IMR-90 (cell line): ENCODE measurements around the gene TNFRSF18. TPM values are rescaled to one million over a fixed set of nuclear protein-coding genes. Genes with fewer than 3 reads are reported as not detected.

Source experiments
- ATAC-seq: fragments of 200-7000 bp; cut with Tn5 transposase; 2 replicates; pipeline ENCODE4 v1.9.1; 2020; ENCODE audit warnings: low read depth, mild to moderate bottlenecking, moderate library complexity
- BruUV-seq: library from RNA; stranded (reverse); fragments of 400-500 nt; replicated peaks from 2 replicates; lab custom pipeline; 2021; lab: Mats Ljungman, UMichigan
- CTCF ChIA-PET: fragments of 300-600 bp; formaldehyde crosslinking; extraction: SDS; loops from one replicate; lab custom pipeline; 2021; ENCODE audit warnings: antibody characterized with exemption; lab: Yijun Ruan, JAX
- POLR2A ChIA-PET: fragments of 300-600 bp; sonication (Branson Sonifier 250); formaldehyde crosslinking; loops from one replicate; lab custom pipeline; 2022; ENCODE audit warnings: antibody characterized with exemption; ENCODE audit not compliant: unreplicated experiment; lab: Charles Lee
- DNase-seq: peaks from one replicate; pipeline ENCODE4 v3.0.0; 2013
- H2AFZ ChIP-seq: replicated peaks from 2 replicates; pipeline ENCODE3; 2013; ENCODE audit warnings: low read length, mild to moderate bottlenecking; ENCODE audit not compliant: poor library complexity
- H2AK5ac ChIP-seq: 2 replicates; pipeline ENCODE4 v1.6.1; 2013; ENCODE audit warnings: low read depth, low read length, inconsistent platforms
- H2AK9ac ChIP-seq: replicated peaks from 2 replicates; pipeline ENCODE3; 2013; ENCODE audit warnings: mild to moderate bottlenecking, low read depth, low read length, moderate library complexity; ENCODE audit not compliant: poor library complexity
- H2BK120ac ChIP-seq: 2 replicates; pipeline ENCODE4 v1.6.1; 2013; ENCODE audit warnings: low read depth, low read length, inconsistent platforms
- H2BK15ac ChIP-seq: 3 replicates; pipeline ENCODE4 v1.6.1; 2013; ENCODE audit warnings: low read depth, low read length, inconsistent platforms
- H2BK20ac ChIP-seq: 2 replicates; pipeline ENCODE4 v1.6.1; 2013; ENCODE audit warnings: low read depth, mild to moderate bottlenecking, inconsistent platforms, low read length, moderate library complexity
- H2BK5ac ChIP-seq: 2 replicates; pipeline ENCODE4 v1.6.1; 2013; ENCODE audit warnings: mild to moderate bottlenecking, low read depth, low read length, inconsistent platforms; ENCODE audit not compliant: poor library complexity, severe bottlenecking
- H3K14ac ChIP-seq: replicated peaks from 2 replicates; pipeline ENCODE4 v1.6.1; 2013; ENCODE audit warnings: low read depth, low read length, inconsistent platforms
- H3K18ac ChIP-seq: 2 replicates; pipeline ENCODE4 v1.6.1; 2013; ENCODE audit warnings: low read depth, low read length, control low read depth
- H3K23ac ChIP-seq: 2 replicates; pipeline ENCODE4 v1.6.1; 2013; ENCODE audit warnings: low read depth, low read length, inconsistent platforms
- H3K27ac ChIP-seq: 2 replicates; pipeline ENCODE4 v1.5.1; 2013; ENCODE audit warnings: mild to moderate bottlenecking, control low read depth, low read length; ENCODE audit not compliant: insufficient read depth
- H3K27me3 ChIP-seq: 2 replicates; pipeline ENCODE4 v1.6.1; 2013; ENCODE audit warnings: low read length; ENCODE audit not compliant: control insufficient read depth, insufficient read depth
- H3K36me3 ChIP-seq: 2 replicates; pipeline ENCODE4 v1.6.1; 2013; ENCODE audit warnings: low read length, mixed read lengths; ENCODE audit not compliant: control insufficient read depth, insufficient read depth
- H3K4ac ChIP-seq: 2 replicates; pipeline ENCODE4 v1.6.1; 2013; ENCODE audit warnings: low read depth, low read length, inconsistent platforms
- H3K4me1 ChIP-seq: 2 replicates; pipeline ENCODE4 v1.6.1; 2013; ENCODE audit warnings: low read length, mixed read lengths; ENCODE audit not compliant: control insufficient read depth, insufficient read depth
- H3K4me2 ChIP-seq: 2 replicates; pipeline ENCODE4 v1.6.1; 2013; ENCODE audit warnings: low read depth, mild to moderate bottlenecking, control low read depth, low read length, moderate library complexity
- H3K4me3 ChIP-seq: 2 replicates; pipeline ENCODE4 v1.5.1; 2013; ENCODE audit warnings: low read depth, mild to moderate bottlenecking, control low read depth, low read length, moderate library complexity; ENCODE audit not compliant: insufficient read depth
- H3K56ac ChIP-seq: 2 replicates; pipeline ENCODE4 v1.6.1; 2013; ENCODE audit warnings: low read length, inconsistent platforms; ENCODE audit not compliant: insufficient read depth; ENCODE audit errors: extremely low read depth
- H3K79me1 ChIP-seq, 2 experiments: 2 replicates each; pipeline ENCODE4 v1.6.1; 2013; ENCODE audit warnings: low read length in 2 of 2, inconsistent platforms in 1 of 2, low read depth in 1 of 2
- H3K9ac ChIP-seq: 2 replicates; pipeline ENCODE4 v1.6.1; 2013; ENCODE audit warnings: low read depth, low read length, control low read depth
- H3K9me1 ChIP-seq: 2 replicates; pipeline ENCODE4 v1.6.1; 2013; ENCODE audit warnings: low read length, inconsistent platforms; ENCODE audit not compliant: insufficient read depth
- H3K9me3 ChIP-seq: 2 replicates; pipeline ENCODE4 v1.6.1; 2013; ENCODE audit warnings: low read length; ENCODE audit not compliant: control insufficient read depth, insufficient read depth
- H4K20me1 ChIP-seq: 2 replicates; pipeline ENCODE4 v1.6.1; 2013; ENCODE audit warnings: low read length, inconsistent platforms; ENCODE audit not compliant: insufficient read depth
- H4K5ac ChIP-seq: 2 replicates; pipeline ENCODE4 v1.6.1; 2013; ENCODE audit warnings: mild to moderate bottlenecking, low read depth, low read length, control low read depth
- H4K8ac ChIP-seq, 2 experiments: 2 replicates each; pipeline ENCODE4 v1.6.1; 2013; ENCODE audit warnings: low read depth in 2 of 2, low read length in 2 of 2, control low read depth in 1 of 2, inconsistent platforms in 1 of 2
- H4K91ac ChIP-seq: 2 replicates; pipeline ENCODE4 v1.6.1; 2013; ENCODE audit warnings: low read depth, low read length, inconsistent platforms; ENCODE audit not compliant: insufficient read depth
- BHLHE40 ChIP-seq: fragments of 150-350 bp; IDR thresholded peaks from 2 replicates; pipeline ENCODE4 v1.6.1; 2016; ENCODE audit warnings: mild to moderate bottlenecking, low read depth, low read length
- CHD1 ChIP-seq: IDR thresholded peaks from 2 replicates; pipeline ENCODE4 v1.6.1; 2012; ENCODE audit warnings: low read depth, low read length, improper control_type of control experiment
- MAFK ChIP-seq: IDR thresholded peaks from 2 replicates; pipeline ENCODE4 v1.6.1; 2012; ENCODE audit warnings: low read depth, low read length, improper control_type of control experiment
- RAD21 ChIP-seq: IDR thresholded peaks from 2 replicates; pipeline ENCODE4 v1.6.1; 2012; ENCODE audit warnings: low read length, improper control_type of control experiment
- RFX5 ChIP-seq: IDR thresholded peaks from 2 replicates; pipeline ENCODE4 v1.8.0; 2012; ENCODE audit warnings: low read depth, mild to moderate bottlenecking, low read length, moderate library complexity
- SMC3 ChIP-seq: fragments of 150-350 bp; IDR thresholded peaks from 2 replicates; pipeline ENCODE4 v1.6.1; 2016; ENCODE audit warnings: low read depth, mild to moderate bottlenecking, antibody characterized with exemption, low read length, moderate library complexity
- WGBS, 2 experiments: methylation state at CpG; one replicate each; pipeline versions ENCODE4 v1.1.5 to v1.1.7; 2013; ENCODE audit warnings: missing lambda C conversion rate in 2 of 2; ENCODE audit not compliant: insufficient read length in 1 of 2; ENCODE audit errors: extremely low coverage in 2 of 2; 5-methylcytosine and 5-hydroxymethylcytosine counted together
- dilution Hi-C: fragments of 300-500 bp; cut with HindIII; formaldehyde crosslinking; loops from one replicate; pipeline ENCODE4 v1.14.3; 2018; ENCODE audit warnings: low sequenced_read_pairs; ENCODE audit not compliant: unreplicated experiment
- in situ Hi-C: fragments of 300-500 bp; cut with MboI; formaldehyde crosslinking; loops from 3 replicates; pipeline ENCODE4 v1.14.3; 2019; ENCODE audit warnings: low sequenced_read_pairs, inconsistent platforms, mixed read lengths
- intact Hi-C: fragments of 100-400 bp; cut with micrococcal nuclease; formaldehyde crosslinking; loops from 2 replicates; pipeline ENCODE4 v1.10.0; 2022
- polyA plus RNA-seq, 3 experiments: library from polyadenylated mRNA; depleted of rRNA; stranded (reverse); fragments of >200 nt; gene quantifications; 2 replicates each; pipeline ENCODE4 v1.2.3, GENCODE V29; 2012; ENCODE audit warnings: low replicate concordance in 1 of 3
- total RNA-seq: library from RNA; depleted of rRNA; stranded (reverse); fragments of >200 nt; gene quantifications from 2 replicates; pipeline ENCODE4 v1.2.3, GENCODE V29; 2012

The TNFRSF18 gene
- total and polyA plus RNA-seq, 2 of the 4 experiments (the other 2 are of a cell fraction) = 0.18 to 1.0 TPM

GRCh38 chr1:1204425-1204920, 1.9 kb downstream of the TNFRSF18 start:
- no peak overlapping the region for H3K4ac ChIP-seq
- H2AK5ac ChIP-seq = no peak overlapping the region
- no peak overlapping the region for H2BK5ac ChIP-seq
- no peaks in the 10 kb centered on the region for H3K36me3 ChIP-seq
- no peaks in the 10 kb centered on the region for H3K79me1 ChIP-seq
- BruUV-seq = no TSS peak
- H3K27ac ChIP-seq = no peak overlapping the region
- H4K8ac ChIP-seq = no peak overlapping the region
- DNase-seq = no peak
- no peaks in the 10 kb centered on the region; the same call in 1 of the 2 replicates for H3K27me3 ChIP-seq
- no peak overlapping the region for H2BK20ac ChIP-seq
- no peak for ATAC-seq
- H3K23ac ChIP-seq = no peak overlapping the region
- in situ Hi-C loops (no loop called here), dilution Hi-C loops (no loop called here), intact Hi-C loops (no loop called here)
- WGBS, 2 experiments = no CpG with 5 or more reads among the region's 8 CpGs
- H3K4me2 ChIP-seq = no peak overlapping the region
- POLR2A ChIA-PET = no interaction called here
- no peak overlapping the region for H2BK15ac ChIP-seq
- H4K91ac ChIP-seq = no peak overlapping the region
- H3K4me3 ChIP-seq = no peak overlapping the region
- no peak overlapping the region for H2AK9ac ChIP-seq
- peaks cover 12% of the 10 kb centered on the region for H3K4me1 ChIP-seq
- H3K9me3 ChIP-seq = no peaks in the 10 kb centered on the region
- H3K9me1 ChIP-seq = no peaks in the 10 kb centered on the region
- no peak overlapping the region for H2BK120ac ChIP-seq
- no peak for TF ChIP-seq SMC3
- TF ChIP-seq RAD21 = no peak
- no peak for TF ChIP-seq MAFK
- TF ChIP-seq BHLHE40 = no peak
- TF ChIP-seq CHD1 = no peak
- no peak for TF ChIP-seq RFX5
- no peak overlapping the region for H3K14ac ChIP-seq
- CTCF ChIA-PET = no interaction called here
- no peak overlapping the region for H3K9ac ChIP-seq
- H3K18ac ChIP-seq = no peak overlapping the region
- H4K5ac ChIP-seq = no peak overlapping the region
- no peaks in the 10 kb centered on the region for H4K20me1 ChIP-seq
- no peak overlapping the region for H3K56ac ChIP-seq
- H2AFZ ChIP-seq = no peak overlapping the region
